ENCODE measurements around the gene SLC12A5.

Gene SLC12A5

GRCh38 chr20:46023999-46024398, 5.0 kb upstream of the SLC12A5 start:
- Histone ChIP-seq H3K4me2 (ENCODE audit: low read length) (no peak overlapping the region), H3K79me1 (ENCODE audit: low read length) (peaks cover 2% of the 10 kb centered on the region), H3K27ac (ENCODE audit: low read depth, low read length) (no peak overlapping the region), H3K4ac (ENCODE audit: low read depth, low read length) (no peak overlapping the region), H3K9ac (ENCODE audit: low read length) (no peak overlapping the region), H3K4me1 (ENCODE audit: control insufficient read depth in 1 of 2, insufficient read depth in 2 of 2, low read length in 2 of 2) (peaks cover 2 to 6% of the 10 kb centered on the region in 2 experiments), H2BK5ac (ENCODE audit: low read depth, low read length, poor library complexity) (no peak overlapping the region), H2AFZ (ENCODE audit: insufficient read depth, low read length, poor library complexity) (no peak overlapping the region), H2BK120ac (ENCODE audit: insufficient read depth, low read length, poor library complexity) (no peak overlapping the region), H3K23ac (ENCODE audit: low read length) (no peak overlapping the region), H2BK12ac (ENCODE audit: low read length) (no peak overlapping the region), H3K79me2 (ENCODE audit: control insufficient read depth, insufficient read depth, low read length, poor library complexity) (no peaks in the 10 kb centered on the region), H3K9me3 (ENCODE audit: insufficient read depth, low read depth, low read length) (no peaks in the 10 kb centered on the region), H3K18ac (ENCODE audit: low read length) (no peak overlapping the region), H2AK5ac (ENCODE audit: low read length) (no peak overlapping the region), H3K27me3 (ENCODE audit: insufficient read depth, low read length) (peaks cover 2% of the 10 kb centered on the region), H3K4me3 (ENCODE audit: low read depth, low read length) (peak overlapping the region; percentile 6), H3K14ac (ENCODE audit: low read length) (no peak overlapping the region), H4K91ac (ENCODE audit: low read depth, low read length) (no peak overlapping the region), H3K36me3 (ENCODE audit: control insufficient read depth in 1 of 2, insufficient read depth in 2 of 2, low read length in 2 of 2) (no peaks in the 10 kb centered on the region), H4K12ac (ENCODE audit: low read depth, low read length) (no peak overlapping the region), H4K8ac (ENCODE audit: low read depth, low read length) (no peak overlapping the region)
- DNase-seq: no peak
- whole genome bisulfite sequencing (ENCODE audit: extremely low coverage, insufficient coverage, insufficient read length): no CpG with 5 or more reads among the region's 4 CpGs

GRCh38 chr20:46025376-46025783, 3.6 kb upstream of the SLC12A5 start:
- no peak for DNase-seq
- no peaks in the 10 kb centered on the region for H3K79me2 ChIP-seq (ENCODE audit: control insufficient read depth, insufficient read depth, low read length, poor library complexity)
- no peak overlapping the region for H3K27ac ChIP-seq (ENCODE audit: low read depth, low read length)
- H3K4me3 ChIP-seq (ENCODE audit: low read depth, low read length): no peak overlapping the region
- H2AFZ ChIP-seq (ENCODE audit: insufficient read depth, low read length, poor library complexity): no peak overlapping the region
- no peak overlapping the region for H4K12ac ChIP-seq (ENCODE audit: low read depth, low read length)
- no peak overlapping the region for H2BK120ac ChIP-seq (ENCODE audit: insufficient read depth, low read length, poor library complexity)
- peaks cover 15% of the 10 kb centered on the region for H3K27me3 ChIP-seq (ENCODE audit: insufficient read depth, low read length)
- H3K4me1 ChIP-seq (ENCODE audit: control insufficient read depth in 1 of 2, insufficient read depth in 2 of 2, low read length in 2 of 2): peaks cover 4 to 6% of the 10 kb centered on the region in 2 experiments
- H4K8ac ChIP-seq (ENCODE audit: low read depth, low read length): no peak overlapping the region
- peaks cover 3% of the 10 kb centered on the region for H3K9me3 ChIP-seq (ENCODE audit: insufficient read depth, low read depth, low read length)
- no peaks in the 10 kb centered on the region for H3K36me3 ChIP-seq (ENCODE audit: control insufficient read depth in 1 of 2, insufficient read depth in 2 of 2, low read length in 2 of 2)
- no peak overlapping the region for H3K23ac ChIP-seq (ENCODE audit: low read length)
- no peak overlapping the region for H4K91ac ChIP-seq (ENCODE audit: low read depth, low read length)
- H3K4me2 ChIP-seq (ENCODE audit: low read length): no peak overlapping the region
- no peak overlapping the region for H3K14ac ChIP-seq (ENCODE audit: low read length)
- no peak overlapping the region for H3K9ac ChIP-seq (ENCODE audit: low read length)
- no peak overlapping the region for H2BK5ac ChIP-seq (ENCODE audit: low read depth, low read length, poor library complexity)
- H2BK12ac ChIP-seq (ENCODE audit: low read length): no peak overlapping the region
- no CpG with 5 or more reads among the region's 10 CpGs for WGBS (ENCODE audit: extremely low coverage, insufficient coverage, insufficient read length)
- H3K79me1 ChIP-seq (ENCODE audit: low read length): peaks cover 2% of the 10 kb centered on the region
- H2AK5ac ChIP-seq (ENCODE audit: low read length): no peak overlapping the region
- H3K18ac ChIP-seq (ENCODE audit: low read length): no peak overlapping the region
- no peak overlapping the region for H3K4ac ChIP-seq (ENCODE audit: low read depth, low read length)

DNA sequence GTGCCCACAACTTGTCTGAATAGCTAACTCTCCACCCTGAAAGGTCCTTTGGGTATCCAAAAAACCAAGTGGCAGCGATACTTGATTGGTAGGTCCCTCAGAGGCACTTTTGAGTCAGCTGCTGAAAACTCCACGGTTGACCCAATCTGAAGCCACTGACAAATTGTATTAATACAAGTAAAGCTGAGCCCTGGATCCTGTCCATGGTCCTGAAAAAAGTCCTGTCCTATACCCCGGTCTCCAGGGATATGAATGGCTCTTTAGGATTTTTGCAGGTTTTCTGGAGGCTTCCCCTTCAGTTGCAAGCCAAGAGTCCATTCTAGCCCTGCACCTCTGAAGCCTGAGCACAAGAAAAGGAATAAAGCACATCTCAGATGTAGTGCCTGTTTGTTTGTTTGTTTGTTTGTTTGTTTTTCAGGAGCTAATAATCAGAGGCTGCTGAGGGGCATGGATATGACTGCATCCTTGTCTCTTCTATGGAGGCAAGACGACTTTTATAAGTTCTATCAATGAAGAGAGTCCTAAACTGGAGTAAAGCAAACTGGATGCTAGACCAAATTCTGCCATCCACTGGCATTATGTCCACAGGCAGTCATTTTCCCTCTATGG, 1.7 kb upstream of the SLC12A5 start:
- Histone ChIP-seq H2BK12ac (ENCODE audit: low read length) (no peak overlapping the region), H3K4me3 (ENCODE audit: low read depth, low read length) (no peak overlapping the region), H3K23ac (ENCODE audit: low read length) (no peak overlapping the region), H3K14ac (ENCODE audit: low read length) (no peak overlapping the region), H2BK5ac (ENCODE audit: low read depth, low read length, poor library complexity) (no peak overlapping the region), H3K79me2 (ENCODE audit: control insufficient read depth, insufficient read depth, low read length, poor library complexity) (no peaks in the 10 kb centered on the region), H2AFZ (ENCODE audit: insufficient read depth, low read length, poor library complexity) (no peak overlapping the region), H3K27me3 (ENCODE audit: insufficient read depth, low read length) (peaks cover 35% of the 10 kb centered on the region), H3K9ac (ENCODE audit: low read length) (no peak overlapping the region), H3K36me3 (ENCODE audit: control insufficient read depth in 1 of 2, insufficient read depth in 2 of 2, low read length in 2 of 2) (no peaks in the 10 kb centered on the region), H2BK120ac (ENCODE audit: insufficient read depth, low read length, poor library complexity) (no peak overlapping the region), H3K79me1 (ENCODE audit: low read length) (no peaks in the 10 kb centered on the region), H4K8ac (ENCODE audit: low read depth, low read length) (no peak overlapping the region), H3K4me1 (ENCODE audit: control insufficient read depth in 1 of 2, insufficient read depth in 2 of 2, low read length in 2 of 2) (peaks cover 4 to 6% of the 10 kb centered on the region in 2 experiments), H3K18ac (ENCODE audit: low read length) (no peak overlapping the region), H4K12ac (ENCODE audit: low read depth, low read length) (no peak overlapping the region), H3K9me3 (ENCODE audit: insufficient read depth, low read depth, low read length) (peaks cover 3% of the 10 kb centered on the region), H3K4ac (ENCODE audit: low read depth, low read length) (no peak overlapping the region), H2AK5ac (ENCODE audit: low read length) (no peak overlapping the region), H4K91ac (ENCODE audit: low read depth, low read length) (no peak overlapping the region), H3K4me2 (ENCODE audit: low read length) (no peak overlapping the region), H3K27ac (ENCODE audit: low read depth, low read length) (no peak overlapping the region)
- no CpG with 5 or more reads among the region's 4 CpGs for WGBS (ENCODE audit: extremely low coverage, insufficient coverage, insufficient read length)
- DNase-seq: peak; percentile 37 to 78

DNA sequence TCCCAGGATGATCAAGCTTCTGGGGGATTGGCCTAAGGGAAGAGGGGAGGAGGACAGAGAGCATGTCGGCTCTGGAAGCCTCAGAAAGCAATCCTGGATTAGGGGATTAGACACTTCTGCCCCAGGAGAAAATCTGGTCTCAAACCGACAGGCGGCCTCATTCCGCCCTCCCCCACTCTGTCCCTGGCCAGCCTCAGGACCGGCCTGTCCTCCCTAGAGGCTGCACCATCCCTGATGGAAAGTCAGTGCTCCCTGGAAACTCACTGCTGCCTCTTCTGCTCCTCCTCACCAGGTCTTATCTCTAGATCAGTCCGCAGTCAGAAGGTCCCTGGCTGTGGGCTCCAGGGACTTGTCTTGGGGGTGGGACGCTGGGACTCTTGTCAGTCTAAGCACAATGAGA, 905 bp upstream of the SLC12A5 start:
- Histone ChIP-seq H2BK12ac (ENCODE audit: low read length) (no peak overlapping the region), H3K9me3 (ENCODE audit: insufficient read depth, low read depth, low read length) (peaks cover 3% of the 10 kb centered on the region), H3K14ac (ENCODE audit: low read length) (no peak overlapping the region), H3K18ac (ENCODE audit: low read length) (no peak overlapping the region), H3K36me3 (ENCODE audit: control insufficient read depth in 1 of 2, insufficient read depth in 2 of 2, low read length in 2 of 2) (no peaks in the 10 kb centered on the region), H2BK120ac (ENCODE audit: insufficient read depth, low read length, poor library complexity) (no peak overlapping the region), H2AFZ (ENCODE audit: insufficient read depth, low read length, poor library complexity) (no peak overlapping the region), H3K4ac (ENCODE audit: low read depth, low read length) (no peak overlapping the region), H2AK5ac (ENCODE audit: low read length) (no peak overlapping the region), H3K4me3 (ENCODE audit: low read depth, low read length) (no peak overlapping the region), H4K12ac (ENCODE audit: low read depth, low read length) (no peak overlapping the region), H3K23ac (ENCODE audit: low read length) (no peak overlapping the region), H3K4me2 (ENCODE audit: low read length) (no peak overlapping the region), H3K9ac (ENCODE audit: low read length) (no peak overlapping the region), H4K91ac (ENCODE audit: low read depth, low read length) (no peak overlapping the region), H3K27ac (ENCODE audit: low read depth, low read length) (no peak overlapping the region), H2BK5ac (ENCODE audit: low read depth, low read length, poor library complexity) (no peak overlapping the region), H3K4me1 (ENCODE audit: control insufficient read depth in 1 of 2, insufficient read depth in 2 of 2, low read length in 2 of 2) (peaks cover 0 to 6% of the 10 kb centered on the region in 2 experiments), H3K79me2 (ENCODE audit: control insufficient read depth, insufficient read depth, low read length, poor library complexity) (no peaks in the 10 kb centered on the region), H4K8ac (ENCODE audit: low read depth, low read length) (no peak overlapping the region), H3K27me3 (ENCODE audit: insufficient read depth, low read length) (peaks cover 42% of the 10 kb centered on the region), H3K79me1 (ENCODE audit: low read length) (no peaks in the 10 kb centered on the region)
- no CpG with 5 or more reads among the region's 7 CpGs for whole genome bisulfite sequencing (ENCODE audit: extremely low coverage, insufficient coverage, insufficient read length)
- DNase-seq: no peak

All from trophoblast cell (in vitro differentiated cells and primary cell).